NCI-H1417 treated with DMSO at 0.1 percent for 48 hours (cell line): ENCODE results near the gene SFXN5.
"Not testable (repeated sequence)": the region's sequence is repeated elsewhere in the genome, so short reads cannot be mapped to it uniquely, and the experiment has no call there.

Source experiments
- DNase-seq: peaks from one replicate; lab custom pipeline; 2025; lab: John Stamatoyannopoulos, UW

Gene SFXN5

GRCh38 chr2:73077424-73077795 is 5.9 kb upstream of the SFXN5 start:
- DNase-seq = no peak

GRCh38 chr2:73076701-73077423 is 5.3 kb upstream of the SFXN5 start:
- no peak for DNase-seq

DNA sequence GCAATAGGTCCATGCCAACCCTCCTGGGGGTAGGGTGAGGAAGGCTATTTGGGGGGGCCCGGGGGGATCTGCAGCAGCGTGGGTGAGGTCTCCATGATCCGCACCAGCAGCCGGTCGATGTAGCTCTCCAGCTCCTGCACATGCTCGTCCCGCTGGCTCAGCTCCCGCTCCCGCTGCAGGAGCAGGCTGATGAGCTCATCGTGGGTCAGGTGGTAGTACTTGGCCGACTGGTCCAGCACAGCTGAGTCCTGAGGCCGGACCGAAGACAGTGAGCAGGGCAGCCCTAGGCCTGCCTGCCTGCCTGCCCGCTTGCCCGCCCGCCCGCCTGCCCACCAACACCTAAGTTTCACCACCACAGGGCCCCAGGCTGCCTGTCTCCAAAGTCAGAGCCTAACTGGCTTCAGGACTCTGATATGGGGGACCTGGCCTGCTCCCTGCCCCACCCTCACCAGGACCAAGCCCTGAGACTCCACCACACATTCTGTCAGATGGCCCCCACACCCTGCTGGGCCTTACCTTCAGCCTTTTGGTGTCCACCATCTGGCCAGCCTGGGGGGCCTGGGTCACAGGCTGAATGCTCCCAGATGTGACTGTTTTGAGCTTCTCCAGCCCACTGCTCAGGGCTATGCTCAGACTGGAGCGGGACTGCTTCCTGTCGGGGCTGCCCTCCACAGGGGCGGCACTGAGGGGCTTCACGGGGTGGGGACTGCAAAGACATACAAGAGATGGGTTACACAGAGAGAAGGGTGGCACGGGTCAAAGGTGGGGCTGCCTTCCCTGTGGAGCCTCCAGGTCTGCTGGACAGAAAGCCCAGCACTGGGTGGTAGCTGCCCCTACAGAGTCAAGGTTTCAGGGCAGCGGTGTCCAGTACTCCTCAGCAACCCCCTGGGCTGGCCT is 4.2 kb upstream of the SFXN5 start:
- DNase-seq = no peak

- DNase-seq = no peak
Measured at GRCh38 chr2:73074110-73075069, 2.9 kb upstream of the SFXN5 start.

DNA sequence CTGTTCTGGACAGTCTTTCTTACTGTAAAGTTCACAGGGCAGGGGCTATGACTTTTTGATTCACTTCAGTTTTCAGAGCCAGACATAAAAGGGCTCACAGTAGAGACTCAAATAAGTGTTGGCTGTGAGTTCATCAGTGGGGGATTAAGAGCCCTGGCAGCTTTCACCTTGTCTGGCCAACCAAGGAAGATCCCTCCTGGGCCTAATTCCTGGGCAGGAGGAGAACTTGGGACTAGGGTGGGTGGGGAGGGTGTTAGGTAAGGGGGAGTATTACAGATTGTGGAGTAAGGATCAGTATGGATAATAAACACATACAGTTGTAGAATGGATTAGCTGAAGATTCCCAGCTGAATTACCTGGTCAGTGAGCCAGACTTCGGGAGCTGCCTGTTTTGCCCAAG is 904 bp upstream of the SFXN5 start:
- no peak for DNase-seq

GRCh38 chr2:73072129-73072395 is 550 bp upstream of the SFXN5 start:
- DNase-seq = no peak

DNA sequence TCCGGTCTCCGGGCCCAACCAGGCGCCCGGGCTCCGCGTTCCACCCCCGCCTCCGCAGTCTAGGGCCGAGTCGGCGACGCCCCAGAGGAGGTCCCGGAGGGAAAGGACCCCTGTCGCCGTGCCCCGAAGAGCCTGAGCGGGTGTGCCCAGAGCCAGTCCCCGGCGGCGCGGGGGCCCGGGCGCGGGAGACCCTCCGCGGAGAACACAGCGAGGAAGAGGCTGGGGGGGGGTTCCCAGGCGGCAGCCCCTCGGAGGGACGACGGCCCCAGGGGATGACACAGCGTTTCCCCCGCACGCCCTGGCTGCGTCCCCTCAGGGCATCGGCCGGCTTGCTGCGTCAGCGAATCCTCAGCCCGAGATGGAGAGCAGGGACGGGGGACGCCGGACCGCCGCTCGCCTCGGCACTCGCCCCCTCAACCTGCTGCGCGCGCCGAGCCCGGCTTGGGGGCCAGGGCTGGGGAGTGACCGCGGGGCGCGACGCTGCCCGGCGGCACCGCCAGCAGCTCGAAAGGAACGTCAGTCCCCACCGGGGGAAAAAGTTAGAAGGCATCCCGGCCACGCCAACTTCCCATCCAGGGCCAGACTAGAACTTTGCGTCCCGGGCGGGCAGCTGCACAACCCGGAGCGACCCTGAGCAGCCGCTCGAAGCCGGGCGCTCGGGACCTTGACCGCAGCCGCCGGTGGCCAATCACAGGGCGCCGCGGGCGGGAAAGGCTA is 711 bp downstream of the SFXN5 start:
- no peak for DNase-seq

DNA sequence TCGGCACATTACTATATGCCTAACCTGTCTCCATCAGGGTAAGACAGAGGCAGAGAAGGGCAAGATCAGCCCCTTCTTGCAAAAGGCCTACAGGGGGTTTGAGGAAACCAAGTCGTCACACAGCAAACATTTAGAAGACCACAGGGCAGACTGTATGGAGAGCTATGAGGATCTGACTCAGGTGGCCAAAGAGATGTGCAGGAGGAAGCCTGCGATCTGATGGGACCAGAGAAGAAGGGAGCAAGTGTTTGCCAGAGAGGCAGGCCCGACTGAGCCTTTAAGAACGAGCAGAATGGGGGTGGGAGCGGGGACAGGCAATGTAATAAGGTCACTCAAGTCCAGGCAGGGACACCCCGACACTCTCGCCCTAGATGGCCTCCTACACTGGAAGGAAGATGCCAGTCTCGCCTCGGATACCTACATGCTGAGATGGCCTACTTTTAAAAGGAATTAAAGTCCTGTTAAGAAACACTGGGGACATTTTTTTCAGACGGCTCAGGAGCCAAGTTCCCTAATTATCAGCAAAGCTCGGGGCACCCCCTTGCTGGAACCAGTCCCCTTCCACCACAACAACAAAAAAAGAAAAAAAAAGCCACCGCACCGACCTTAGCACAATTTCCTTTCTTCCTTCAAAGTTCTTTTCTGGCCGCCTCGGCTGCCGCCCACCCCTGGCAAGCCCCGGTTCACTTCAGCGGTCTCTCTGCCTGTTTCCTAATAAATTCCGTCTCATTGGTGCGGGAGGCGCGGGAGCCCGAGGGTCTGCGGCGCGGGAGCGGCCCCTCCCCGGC is 1.5 kb downstream of the SFXN5 start:
- no peak for DNase-seq

GRCh38 chr2:73069041-73069854 is 2.3 kb downstream of the SFXN5 start:
- no peak for DNase-seq

- DNase-seq = no peak
Measured at GRCh38 chr2:73068147-73068546, 3.4 kb downstream of the SFXN5 start.

DNA sequence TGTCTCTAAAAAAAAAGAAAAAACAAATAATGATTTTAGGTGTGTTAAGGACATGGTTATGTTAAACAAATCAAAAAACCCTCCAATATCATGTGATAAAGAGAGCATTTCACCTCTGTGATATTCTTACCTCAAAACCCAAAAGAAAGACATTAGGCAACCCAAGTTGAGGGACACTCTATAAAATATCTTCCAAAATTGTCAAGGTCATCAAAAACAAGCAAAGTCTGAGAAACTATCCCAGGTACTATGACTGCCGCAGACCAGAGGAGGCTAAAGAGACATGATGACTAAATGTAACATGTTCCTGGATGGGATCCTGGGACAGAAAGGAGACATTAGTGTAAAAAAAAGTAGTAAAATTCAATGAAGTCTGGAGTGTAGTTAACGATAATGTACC is 4.5 kb downstream of the SFXN5 start:
- no peak for DNase-seq

GRCh38 chr2:73065070-73065469 is 6.4 kb downstream of the SFXN5 start:
- not testable (repeated sequence) for DNase-seq

DNA sequence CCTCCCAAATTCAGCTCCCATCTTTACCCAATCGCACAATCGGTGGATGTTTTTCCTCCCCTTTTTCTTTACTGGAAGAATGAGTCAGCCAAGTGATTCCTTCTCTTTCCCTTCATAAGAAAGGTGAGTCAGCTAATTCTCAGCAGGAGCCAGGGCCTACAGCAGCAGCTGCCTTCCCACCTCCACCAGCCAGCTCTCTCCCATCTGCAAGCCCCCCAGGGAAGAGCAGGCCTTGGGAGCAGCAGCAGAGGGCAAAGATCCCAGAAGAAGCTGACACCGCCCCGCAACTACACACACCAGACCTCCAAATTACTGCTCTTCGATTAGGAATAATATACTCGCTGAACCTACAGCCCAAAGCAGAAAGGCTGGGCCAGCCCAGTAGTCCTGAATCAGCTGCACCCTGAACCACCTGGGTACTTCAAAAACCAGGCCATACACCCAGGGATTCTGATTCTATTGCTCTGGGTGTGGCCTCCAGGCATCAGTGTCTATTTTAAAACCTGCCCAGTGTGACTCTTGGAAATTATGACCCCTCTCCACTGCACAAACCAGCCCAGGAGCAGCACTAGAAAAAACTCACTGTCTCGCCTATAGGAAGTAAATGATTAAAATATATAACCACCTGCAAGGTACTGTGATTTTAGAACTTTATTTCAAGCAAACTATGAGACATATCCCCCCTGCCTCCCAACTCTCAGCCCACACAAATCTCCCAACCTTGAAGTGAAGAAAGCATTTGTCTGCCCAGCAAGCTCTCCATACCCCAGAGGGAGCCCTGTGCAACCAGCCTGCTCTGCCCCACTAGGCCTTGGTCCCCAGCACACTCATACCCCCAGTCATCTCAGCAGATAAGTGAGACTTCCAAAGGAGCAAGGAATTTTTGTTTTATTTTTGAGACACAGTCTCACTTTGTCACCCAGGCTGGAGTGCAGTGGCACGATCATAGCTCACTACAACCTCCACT is 7.3 kb downstream of the SFXN5 start:
- DNase-seq = no peak

DNA sequence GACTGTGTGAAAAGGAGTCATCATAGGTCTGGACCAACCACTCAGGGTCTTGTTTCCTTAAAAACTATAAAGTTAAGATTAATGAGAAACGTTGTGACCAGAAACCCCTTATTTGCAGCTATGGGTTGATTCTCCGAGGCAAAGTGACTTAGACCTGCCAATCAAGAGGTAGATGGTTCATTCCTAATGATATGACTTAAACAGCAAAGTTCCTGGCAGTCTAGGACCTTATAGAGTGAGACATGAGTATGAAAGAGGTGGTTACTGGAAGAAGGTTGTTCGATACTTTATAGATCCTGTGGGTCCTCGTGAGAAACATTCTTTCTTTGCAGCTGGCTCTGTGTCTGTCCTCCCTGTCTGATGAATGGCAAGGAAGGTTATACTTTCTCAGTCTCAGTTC is 8.0 kb downstream of the SFXN5 start:
- no peak for DNase-seq

- DNase-seq = no peak
Measured at GRCh38 chr2:73059106-73059505, 12.4 kb downstream of the SFXN5 start.

- DNase-seq = no peak
Measured at GRCh38 chr2:73054980-73055379, 16.5 kb downstream of the SFXN5 start.

- no peak for DNase-seq
Measured at GRCh38 chr2:73053316-73054114, 18.0 kb downstream of the SFXN5 start.

DNA sequence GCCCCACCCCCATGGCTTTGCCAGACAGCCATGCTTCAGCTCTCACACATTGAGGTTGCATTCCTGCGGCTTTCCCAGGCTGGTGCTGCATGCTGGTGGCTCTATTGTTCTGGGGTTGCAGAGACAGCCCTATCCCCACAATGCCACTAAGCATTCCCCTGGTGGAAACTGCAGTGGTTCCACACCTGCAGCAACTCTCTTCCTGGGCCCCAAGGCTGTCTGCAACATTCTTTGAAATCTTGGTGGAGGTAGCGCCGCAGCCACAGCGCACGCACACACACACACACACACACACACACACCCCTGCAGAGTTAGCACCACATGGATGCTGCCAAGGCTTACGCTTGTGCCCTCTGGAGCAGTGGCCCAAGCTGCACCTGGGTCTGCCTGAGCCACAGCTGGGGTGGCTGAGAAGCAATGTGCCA is 21.4 kb downstream of the SFXN5 start:
- DNase-seq = no peak
